SK-N-SH treated with all-trans-retinoic acid at 6 μM for 48 hours (cell line): ENCODE measurements around the gene GPR173.

Experiments
- CREB5 ChIP-seq: fragments of 250-450 bp; sonication (Bioruptor Pico); IDR thresholded peaks from 2 replicates; pipeline ENCODE4 v1.5.1; 2020; ENCODE audit warnings: low read depth, mild to moderate bottlenecking, moderate library complexity
- PATZ1 ChIP-seq: fragments of 250-450 bp; sonication (Bioruptor Pico); IDR thresholded peaks from 2 replicates; pipeline ENCODE4 v1.8.0; 2020; ENCODE audit warnings: mild to moderate bottlenecking, moderate library complexity, borderline replicate concordance
- TSHZ2 ChIP-seq: fragments of 250-450 bp; sonication (Bioruptor Pico); IDR thresholded peaks from 2 replicates; pipeline ENCODE4 v1.5.0; 2020; ENCODE audit warnings: mild to moderate bottlenecking, moderate library complexity
- ZC3H10 ChIP-seq: fragments of 250-450 bp; sonication (Bioruptor Pico); IDR thresholded peaks from 2 replicates; pipeline ENCODE4 v1.5.1; 2021; ENCODE audit warnings: mild to moderate bottlenecking, moderate library complexity

GRCh38 chrX:53080628-53081580 is 32.3 kb downstream of the GPR173 start:
- TF ChIP-seq PATZ1 (no peak), ZC3H10 (no peak), TSHZ2 (CRISPR knock-in tag) (no peak), CREB5 (no peak)
